ENCODE data around the gene ZDHHC12.

Gene ZDHHC12

GRCh38 chr9:128685636-128686489, 38.1 kb downstream of the ZDHHC12 start:
- no peak for DNase-seq (ENCODE audit: low spot score)

GRCh38 chr9:128684325-128685199, 39.4 kb downstream of the ZDHHC12 start:
- peak; percentile 90 for DNase-seq (ENCODE audit: low spot score)

GRCh38 chr9:128684065-128684324, 39.9 kb downstream of the ZDHHC12 start:
- no peak for DNase-seq (ENCODE audit: low spot score)

- peak; percentile 55 for DNase-seq (ENCODE audit: low spot score)
These were observed 40.4 kb downstream of the ZDHHC12 start for GRCh38 chr9:128683340-128684064.

- no peak for DNase-seq (ENCODE audit: low spot score)
These were observed 46.1 kb downstream of the ZDHHC12 start for GRCh38 chr9:128677794-128678193.

- DNase-seq (ENCODE audit: low spot score), result no peak
These were observed 48.5 kb downstream of the ZDHHC12 start for GRCh38 chr9:128675382-128675781.

Data from HuH-7.5 (cell line).